Cortex of kidney (tissue), 1 donor: Measurements from ENCODE around the gene CEP83.
"Not testable (repeated sequence)": the region's sequence is repeated elsewhere in the genome, so short reads cannot be mapped to it uniquely, and the experiment has no call there.

ENCODE experiments used
- DNase-seq: peaks from one replicate; lab custom pipeline; 2025; lab: John Stamatoyannopoulos, UW

The CEP83 gene

DNA sequence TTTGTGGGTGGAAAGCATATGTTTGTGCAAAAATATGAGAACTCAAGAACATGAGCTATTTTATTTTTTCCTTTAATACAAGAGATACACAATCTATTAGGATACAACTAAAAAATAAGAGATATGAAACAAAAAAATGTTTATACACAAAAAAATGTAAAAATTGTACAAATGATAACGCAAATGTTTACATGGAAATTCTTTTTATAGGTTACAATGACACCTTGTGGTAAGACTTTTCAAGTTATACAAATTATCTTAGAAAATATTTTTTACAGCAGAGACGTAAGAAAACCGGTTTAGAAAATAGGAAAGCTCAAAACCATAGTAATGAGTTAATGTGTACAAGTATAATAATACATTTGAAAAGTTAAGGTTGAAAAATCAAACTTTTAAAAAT lies 25.5 kb downstream of the CEP83 start:
- DNase-seq, result no peak

DNA sequence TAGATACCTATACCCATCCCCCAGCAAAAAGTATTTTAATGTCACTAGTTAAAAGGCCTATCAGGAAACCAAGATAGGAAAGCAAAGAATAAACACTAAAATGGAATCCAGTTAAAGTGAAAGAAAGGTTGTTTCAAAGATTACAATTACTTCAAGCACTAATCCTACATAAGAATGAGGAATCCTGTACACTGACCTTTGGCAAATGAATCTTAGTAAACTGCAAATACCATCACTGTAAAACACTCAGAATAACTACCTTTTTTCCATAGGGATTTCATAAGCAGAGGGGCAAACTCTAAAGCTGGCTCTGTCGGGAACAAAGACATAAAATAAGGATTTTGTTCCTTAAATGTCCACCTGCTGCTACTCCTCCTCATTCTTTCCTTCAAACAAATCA lies 25.9 kb downstream of the CEP83 start:
- DNase-seq, result no peak

DNA sequence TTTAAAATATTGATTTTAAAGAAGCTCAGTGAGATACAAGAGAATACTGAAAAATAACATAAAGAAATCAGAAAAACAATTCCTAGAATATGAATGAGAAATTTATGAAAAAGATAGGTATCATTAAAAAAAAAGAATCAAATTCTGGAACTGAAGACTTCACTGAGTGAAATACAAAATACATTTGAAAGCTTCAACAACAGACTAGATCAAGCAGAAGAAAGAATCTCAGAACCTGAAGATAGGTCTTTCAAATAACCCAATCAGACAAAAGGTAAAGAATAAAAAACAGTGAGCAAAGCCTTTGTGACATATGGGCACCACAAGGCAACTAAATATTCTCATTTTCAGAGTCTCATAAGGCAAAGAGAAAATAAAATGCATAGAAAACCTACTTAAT lies 29.4 kb downstream of the CEP83 start:
- no peak for DNase-seq

DNA sequence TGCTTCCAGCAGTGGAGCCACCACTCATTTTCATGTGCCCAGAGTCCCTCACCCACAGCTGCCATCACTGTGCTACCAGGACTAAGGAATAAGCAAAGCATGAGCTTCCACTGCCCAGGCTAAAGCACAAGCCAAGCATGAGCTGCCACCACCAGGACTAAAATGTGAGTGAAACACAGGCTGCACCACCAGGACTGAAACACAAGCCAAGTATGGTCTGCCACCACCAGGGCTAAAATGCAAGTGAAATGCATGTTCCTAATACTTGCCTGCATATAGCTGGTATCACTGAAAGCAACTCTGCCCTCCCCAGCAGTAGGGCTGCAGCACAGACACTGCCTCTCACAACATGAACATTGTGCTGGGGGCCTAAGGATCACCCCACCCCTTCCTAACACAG lies 30.0 kb downstream of the CEP83 start:
- DNase-seq, result no peak

DNA sequence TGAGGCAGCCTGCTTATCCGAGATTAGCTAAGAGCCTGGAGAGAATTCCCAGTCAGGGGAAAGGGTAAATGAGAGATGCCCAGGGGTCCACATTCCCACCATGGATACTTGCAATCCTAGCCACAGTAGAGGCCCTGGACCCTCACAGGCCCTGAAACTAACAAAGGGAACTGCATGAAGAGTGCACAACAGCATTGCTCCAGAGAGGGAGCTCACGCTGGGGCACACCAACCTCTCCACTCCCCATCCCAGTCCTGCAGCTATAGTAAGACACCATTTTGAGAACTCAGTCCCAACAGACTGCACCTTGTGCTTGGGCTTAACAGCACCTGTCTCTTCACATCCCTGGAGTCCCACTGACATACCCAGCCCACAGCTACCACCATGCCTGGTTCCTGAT lies 30.5 kb downstream of the CEP83 start:
- DNase-seq, result no peak

DNA sequence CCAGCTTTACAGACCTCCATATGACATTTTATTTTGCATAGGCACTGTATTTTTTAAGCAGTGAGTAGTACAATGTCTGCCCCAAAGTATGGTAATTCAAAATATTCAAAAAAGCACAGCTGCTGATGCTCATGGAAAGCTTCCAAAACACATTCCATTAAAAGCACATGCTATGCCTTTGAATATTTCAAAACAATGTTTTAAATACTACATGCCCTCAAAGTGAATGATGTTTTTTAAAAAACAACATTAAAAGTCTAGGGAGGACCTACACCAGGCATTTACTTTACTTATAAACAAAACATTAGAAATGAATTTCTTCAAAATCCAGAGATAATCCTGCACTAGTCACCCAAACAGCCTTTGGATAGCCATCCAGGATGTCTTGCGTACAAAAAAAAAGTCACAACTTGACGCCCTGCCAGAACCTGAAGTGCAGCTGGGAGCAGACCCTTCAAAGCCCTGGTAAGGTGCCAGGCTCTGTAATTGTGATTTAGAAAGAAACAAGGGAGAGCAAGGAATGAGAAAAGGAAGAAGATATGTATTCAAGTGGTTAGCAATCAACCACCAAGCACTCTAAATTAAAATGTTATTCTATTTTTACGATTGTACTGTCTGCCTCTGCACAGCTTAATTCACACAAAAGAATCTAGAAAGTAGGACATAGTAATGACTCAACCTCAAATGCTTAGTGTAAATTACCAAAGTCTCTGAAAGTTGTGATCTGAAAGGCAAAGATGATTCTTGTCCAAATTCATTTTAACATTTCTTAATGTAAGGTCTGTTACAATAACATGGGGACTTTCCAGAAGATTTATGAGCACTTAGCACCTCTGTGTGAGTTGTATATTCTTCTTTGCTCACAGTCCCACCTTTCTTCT lies 31.9 kb downstream of the CEP83 start:
- DNase-seq, result no peak

DNA sequence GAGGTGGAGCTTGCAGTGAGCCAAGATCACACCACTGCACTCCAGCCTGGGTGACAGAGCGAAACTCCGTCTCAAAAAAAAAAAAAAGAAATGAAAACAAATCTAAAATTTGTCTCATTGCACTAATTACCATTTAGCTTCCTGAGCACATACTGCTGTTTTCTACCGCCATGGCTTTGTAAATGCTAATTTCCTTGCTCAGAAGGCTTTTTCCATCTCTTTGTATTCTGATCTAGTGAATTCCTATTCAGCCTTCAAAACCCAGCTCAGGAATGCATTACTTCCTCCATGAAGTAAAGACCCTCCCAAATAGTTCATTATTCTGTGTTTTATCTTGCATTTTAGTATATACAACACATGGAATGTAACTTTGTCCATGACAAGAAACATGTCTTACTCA lies 33.6 kb downstream of the CEP83 start:
- no peak for DNase-seq

DNA sequence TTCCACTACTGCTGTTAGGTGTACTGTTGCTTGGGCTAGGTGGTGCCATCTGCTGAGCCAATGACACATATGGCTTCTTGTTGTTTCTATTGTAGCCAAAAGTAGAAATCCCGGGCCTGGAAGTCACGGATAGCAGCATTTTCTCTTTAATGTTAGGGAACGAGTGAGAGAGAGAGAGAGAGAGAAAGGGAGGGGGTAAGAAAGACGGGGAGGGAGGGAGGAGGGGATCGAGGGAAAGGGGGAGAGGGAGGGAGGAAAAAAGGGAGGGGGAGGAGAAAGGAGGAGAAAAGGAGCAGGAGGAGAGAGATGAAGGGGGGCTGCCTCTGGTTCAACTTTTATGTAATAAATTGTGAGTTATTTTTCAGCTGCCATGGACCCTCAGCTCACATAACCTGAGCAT lies 34.8 kb downstream of the CEP83 start:
- not testable (repeated sequence) for DNase-seq

DNA sequence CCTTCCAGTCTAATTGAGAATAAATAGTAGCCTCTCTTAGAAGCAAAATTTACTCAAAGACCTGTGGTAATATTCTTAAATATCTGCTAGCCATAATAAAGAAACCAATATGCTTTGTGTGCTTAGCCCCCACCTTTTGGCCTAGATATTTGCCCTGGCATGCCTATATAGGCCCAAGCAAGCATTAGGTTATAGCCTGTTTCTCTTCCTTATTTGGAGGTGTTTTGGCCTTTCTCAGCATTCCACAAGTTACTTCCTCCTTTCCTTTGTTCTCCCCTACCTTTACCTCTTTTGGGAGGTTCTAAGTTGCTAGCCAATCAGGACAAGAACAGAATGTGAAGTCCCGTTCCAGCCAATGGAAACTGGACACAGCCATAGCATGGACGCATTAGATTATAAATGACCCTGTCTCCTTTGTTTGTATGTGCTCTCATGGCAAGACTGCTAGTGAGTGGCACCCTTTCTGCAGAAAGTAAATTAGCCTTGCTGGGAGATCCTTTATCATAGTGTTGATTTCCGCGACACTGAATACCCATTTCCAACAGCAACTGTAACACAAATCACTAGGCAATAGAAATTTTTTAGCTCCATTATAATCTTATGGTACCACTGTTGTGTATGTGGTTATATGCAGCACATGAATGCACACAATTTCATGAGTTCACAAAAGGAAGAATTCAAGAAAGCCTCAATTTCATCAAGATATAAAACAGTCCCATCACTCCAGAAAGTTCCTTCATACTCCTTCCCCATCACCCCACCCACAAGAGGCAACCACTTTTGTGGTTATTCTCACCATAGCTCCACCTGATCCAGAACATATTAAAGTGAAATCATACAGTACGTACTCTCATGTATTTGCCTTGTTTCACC lies 37.6 kb downstream of the CEP83 start:
- DNase-seq, result no peak

DNA sequence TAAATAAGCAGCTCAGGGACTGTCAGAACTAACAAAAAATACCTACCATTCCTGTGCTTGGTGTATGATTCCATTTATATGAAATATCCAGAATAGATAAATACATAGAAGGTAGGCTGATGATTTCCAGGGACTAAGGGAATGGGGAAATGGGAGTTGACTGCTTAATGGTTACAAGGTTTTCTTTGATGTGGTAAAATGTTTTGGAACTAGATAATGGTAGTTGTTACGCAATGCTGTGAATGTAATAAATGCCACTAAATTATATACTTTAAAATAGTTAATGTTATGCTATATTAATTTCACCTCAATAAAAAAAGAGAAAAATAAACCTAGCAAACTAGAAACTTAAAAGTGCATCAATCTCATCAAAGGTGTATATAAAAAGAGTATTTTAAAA lies 41.1 kb downstream of the CEP83 start:
- DNase-seq, result no peak

DNA sequence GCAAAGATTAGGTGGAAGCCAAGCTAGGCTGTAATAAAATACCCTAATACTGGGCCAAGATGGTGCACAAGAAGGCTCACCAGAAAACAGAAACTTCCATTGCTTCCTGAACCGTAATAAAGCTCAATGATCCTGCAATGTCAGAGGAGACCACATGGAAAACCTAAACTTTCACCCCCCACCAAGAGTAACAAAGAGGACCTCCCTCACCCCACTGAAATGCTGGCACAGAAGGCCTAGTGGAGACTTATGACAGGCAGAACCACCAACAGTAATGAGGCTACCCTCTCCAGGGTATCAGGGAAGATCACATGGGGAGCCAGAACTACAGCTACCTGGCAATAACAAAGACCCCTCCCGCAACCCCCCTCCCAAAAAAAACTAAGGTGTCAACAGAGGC lies 43.1 kb downstream of the CEP83 start:
- DNase-seq, result no peak

DNA sequence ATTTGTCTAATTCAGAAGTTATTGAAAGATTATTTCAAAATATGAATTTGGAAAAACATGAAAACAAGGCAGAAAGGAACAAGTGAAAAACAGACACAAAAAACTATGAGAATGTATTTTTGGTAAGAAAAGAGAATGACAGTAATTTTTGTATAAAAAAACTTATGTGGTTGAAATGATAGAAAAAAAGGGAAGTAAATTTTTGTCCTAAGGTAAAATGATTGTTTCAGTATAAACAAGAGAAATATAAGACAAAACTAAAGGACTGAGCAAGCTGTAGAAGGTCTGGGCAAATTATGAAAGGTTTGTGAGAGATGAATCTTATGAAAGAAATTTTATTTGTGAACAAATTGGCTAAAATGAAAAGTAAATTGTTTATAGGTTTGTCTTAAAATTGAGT lies 44.6 kb downstream of the CEP83 start:
- DNase-seq, result no peak

DNA sequence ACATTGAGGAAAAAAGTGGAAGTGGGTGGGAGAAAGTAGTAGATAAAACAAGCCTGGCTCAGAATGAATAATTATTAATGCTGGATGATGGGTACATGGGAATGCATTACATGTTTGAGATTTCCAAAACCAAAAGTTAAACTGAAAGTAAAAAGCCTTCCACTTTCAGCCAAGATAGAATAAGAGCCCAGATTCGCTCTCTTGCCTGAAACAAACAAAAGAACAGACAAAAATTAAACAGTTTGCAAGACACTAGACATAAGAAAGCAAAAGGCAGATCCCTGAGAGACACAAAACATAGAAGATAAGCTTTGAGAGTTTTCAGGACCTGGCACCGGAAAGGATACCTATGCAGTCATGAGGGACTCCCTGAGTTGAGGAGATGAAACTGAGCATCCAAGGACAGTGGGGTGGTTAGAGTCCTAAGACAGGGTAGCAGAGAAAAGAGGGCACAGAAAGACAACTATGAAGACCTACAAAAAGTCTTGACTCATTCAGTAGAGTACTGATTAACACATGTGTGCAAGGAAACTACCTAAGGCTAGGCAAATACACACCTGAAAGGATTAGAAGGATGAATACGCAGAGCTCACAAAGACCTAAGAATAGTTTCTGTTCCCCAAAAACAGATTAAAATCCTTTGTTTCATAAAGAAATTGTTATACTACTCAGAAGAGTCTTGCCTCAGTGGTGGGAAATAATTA lies 54.1 kb downstream of the CEP83 start:
- no peak for DNase-seq

DNA sequence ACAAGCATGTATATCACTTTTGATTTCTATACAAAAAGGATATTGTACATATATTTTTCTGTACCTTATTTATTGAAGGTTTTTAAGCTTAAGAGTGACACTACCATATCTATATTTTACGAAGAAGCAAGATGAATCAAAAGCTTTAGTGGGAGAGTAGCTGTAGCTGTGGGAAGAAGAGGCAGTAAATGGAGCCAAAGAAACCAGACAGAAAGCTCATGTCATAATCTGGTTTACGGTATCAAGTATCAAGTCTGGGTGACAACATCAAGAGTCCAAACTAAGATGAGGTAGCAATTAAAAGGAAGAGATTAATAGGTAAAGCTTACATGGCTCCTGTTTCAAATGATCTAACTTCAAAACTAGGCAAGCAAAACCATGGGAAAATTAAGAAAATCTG lies 54.8 kb downstream of the CEP83 start:
- DNase-seq, result no peak

DNA sequence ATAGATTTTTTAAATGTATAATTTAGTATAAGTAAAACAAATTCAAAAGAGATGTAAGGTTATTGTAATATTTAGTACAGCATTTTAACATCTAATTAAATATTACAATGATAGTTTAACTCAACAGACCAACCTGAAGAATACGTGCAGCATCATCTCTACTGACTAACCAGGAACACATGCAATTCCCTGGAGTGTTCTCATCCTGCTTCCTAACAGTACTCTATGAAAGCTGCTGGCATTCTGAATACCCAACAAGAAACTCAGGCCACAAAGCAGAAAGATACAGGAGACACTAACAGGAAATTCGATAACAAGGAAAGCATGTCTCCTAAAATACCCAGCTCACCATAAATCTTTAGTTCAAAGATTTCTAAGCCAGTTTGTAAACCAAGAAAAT lies 58.3 kb downstream of the CEP83 start:
- no peak for DNase-seq

DNA sequence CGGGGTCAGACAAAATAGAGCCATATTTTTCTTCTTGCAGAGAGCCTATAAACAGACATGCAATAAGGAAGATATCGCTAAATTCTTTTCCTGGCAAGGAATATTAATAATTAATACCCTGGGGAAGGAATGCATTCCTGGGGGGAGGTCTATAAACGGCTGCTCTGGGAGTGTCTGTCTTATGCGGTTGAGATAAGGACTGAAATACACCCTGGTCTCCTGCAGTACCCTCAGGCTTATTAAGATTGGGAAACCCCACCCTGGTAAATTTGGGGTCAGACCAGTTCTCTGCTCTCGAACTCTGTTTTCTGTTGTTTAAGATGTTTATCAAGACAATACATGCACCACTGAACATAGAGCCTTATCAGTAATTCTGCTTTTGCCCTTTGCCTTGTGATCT lies 61.0 kb downstream of the CEP83 start:
- not testable (repeated sequence) for DNase-seq

DNA sequence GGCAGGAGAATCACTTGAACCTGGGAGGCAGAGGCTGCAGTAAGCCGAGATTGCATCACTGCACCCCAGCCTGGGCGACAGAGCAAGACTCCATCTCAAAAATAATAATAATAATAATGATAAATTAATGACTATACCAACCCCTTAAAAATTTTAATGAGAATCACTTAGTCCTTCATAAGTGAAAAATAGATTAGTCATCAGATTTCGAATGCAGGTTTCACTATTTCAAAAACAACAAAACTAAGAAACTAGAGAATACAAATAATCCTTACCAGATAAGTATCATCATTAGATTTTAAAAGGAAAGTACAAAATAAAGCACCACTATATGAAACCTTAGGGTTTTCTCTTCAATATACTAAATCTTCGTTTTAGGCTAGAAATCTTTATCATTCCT lies 62.3 kb downstream of the CEP83 start:
- no peak for DNase-seq

DNA sequence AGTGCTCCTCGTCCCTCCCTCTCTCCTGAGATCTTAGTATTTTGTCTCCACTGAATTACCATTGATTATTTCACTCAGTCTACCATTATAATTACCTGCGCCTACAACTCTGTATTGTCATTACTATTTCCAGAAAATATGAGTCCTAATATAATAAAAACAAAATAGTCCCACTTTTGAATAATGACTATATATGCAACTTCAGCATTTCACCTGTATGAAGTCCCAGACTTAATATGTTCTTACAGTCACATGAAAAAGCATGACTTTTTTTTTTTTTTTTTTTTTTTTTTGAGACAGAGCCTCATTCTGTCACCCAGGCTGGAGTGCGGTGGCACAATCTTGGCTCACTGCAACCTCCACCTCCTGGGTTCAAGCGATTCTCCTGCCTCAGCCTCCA lies 63.7 kb downstream of the CEP83 start:
- DNase-seq, result not testable (repeated sequence)

DNA sequence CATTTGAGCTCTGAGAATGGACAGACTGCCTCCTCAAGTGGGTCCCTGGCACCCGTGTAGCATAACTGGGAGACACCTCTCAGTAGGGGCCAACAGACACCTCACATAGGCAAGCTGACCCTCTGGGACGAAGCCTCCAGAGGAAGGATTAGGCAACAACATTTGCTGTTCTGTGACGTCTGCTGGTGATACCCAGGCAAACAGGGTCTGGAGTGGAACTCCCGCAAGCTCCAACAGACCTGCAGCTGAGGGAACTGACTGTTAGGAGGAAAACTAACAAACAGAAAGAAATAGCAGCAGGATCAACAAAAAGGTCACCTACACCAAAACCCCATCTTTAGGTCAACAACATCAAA lies 69.6 kb downstream of the CEP83 start:
- DNase-seq, result no peak

DNA sequence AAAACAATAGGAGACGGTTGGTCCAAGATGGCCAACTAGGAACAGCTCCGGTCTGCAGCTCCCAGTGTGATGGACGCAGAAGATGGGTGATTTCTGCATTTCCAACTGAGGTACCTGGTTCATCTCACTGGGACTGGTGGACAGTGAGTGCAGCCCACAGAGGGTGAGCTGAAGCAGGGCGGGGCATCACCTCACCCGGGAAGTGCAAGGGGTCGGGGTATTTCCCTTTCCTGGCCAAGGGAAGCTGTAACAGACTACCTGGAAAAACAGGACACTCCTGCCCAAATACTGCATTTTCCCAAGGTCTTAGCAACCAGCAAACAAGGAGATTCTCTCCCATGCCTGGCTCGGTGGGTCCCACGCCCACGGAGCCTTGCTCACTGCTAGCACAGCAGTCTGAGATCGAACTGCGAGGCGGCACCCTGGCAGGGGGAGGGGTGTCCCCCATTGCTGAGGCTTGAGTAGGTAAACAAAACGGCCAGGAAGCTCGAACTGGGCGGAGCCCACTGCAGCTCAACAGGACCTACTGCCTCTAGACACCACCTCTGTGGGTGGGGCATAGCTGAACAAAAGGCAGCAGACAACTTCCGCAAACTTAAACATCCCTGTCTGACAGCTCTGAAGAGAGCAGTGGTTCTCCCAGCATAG lies 70.1 kb downstream of the CEP83 start:
- not testable (repeated sequence) for DNase-seq

DNA sequence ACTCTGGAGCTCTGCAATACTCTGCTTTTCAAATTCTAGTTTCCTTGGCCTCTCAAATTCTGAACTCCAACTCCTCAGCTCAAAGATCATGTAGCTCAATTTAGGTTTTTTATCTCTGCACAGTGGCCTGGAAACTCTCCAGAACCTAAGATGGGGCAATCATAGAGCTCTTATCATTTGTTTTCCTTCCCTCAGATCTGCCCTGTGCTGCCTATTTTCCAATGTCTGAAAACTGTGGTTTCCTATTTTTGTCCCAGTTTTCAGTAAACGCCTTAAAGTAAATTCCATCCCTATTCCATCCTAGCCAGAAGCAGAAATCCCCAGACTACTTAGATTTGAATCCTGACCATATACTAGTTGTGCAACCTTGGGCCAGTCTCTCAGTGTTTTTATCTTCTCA lies 73.2 kb downstream of the CEP83 start:
- DNase-seq, result no peak

DNA sequence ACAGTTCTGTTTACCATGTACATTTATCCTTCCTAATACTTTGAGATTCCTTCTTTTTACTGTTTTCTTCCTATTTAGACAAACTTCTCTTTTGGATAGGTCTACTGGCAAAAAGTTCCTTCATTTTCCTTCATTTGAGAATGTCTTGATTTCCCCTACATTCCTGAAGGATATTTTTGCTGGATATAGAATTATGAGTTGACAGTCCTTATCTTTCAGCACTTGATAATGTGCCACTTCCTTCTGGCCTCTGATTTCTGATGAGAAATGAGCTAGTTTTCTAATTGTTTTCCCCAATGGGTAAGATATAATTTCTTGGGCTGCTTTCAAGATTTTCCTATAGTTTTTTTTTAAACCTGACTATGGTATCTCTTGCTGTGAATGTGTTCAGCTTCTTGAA lies 75.6 kb downstream of the CEP83 start:
- no peak for DNase-seq
